22Rv1 (cell line): Measurements from ENCODE around the gene ARG2.

ENCODE experiments used
- CTCF ChIP-seq: fragments of 450-650 bp; IDR thresholded peaks from 2 replicates; pipeline ENCODE4 v1.5.1; 2017; ENCODE audit warnings: mild to moderate bottlenecking
- ZFX ChIP-seq: fragments of 450-650 bp; IDR thresholded peaks from 2 replicates; pipeline ENCODE4 v1.6.1; 2017; ENCODE audit warnings: antibody characterized with exemption, borderline replicate concordance

- TF ChIP-seq ZFX (no peak), CTCF (no peak)
Measured at GRCh38 chr14:67576216-67576955, 43.3 kb upstream of the ARG2 start.
